ENCODE results near the gene RPL5. TPM values are rescaled to one million over a fixed set of nuclear protein-coding genes. Genes with fewer than 3 reads are reported as not detected.
A peak's percentile ranks its signal among the peaks of the same experiment; 100 is the strongest.

The RPL5 gene
- total RNA-seq, 1 experiment from 2014 or later = 1,607 TPM

GRCh38 chr1:92826792-92827191 lies 5.0 kb upstream of the RPL5 start:
- Mint-ChIP-seq H3K4me3 (ENCODE audit: unreplicated experiment) (no peak overlapping the region), H3K4me1 (ENCODE audit: insufficient read depth, unreplicated experiment) (no peaks in the 10 kb centered on the region), H3K36me3 (ENCODE audit: insufficient read depth, unreplicated experiment) (peaks cover 3% of the 10 kb centered on the region), H3K27me3 (ENCODE audit: insufficient read depth, unreplicated experiment) (no peaks in the 10 kb centered on the region), H3K27ac (ENCODE audit: low read depth, unreplicated experiment) (no peak overlapping the region), H3K9me3 (ENCODE audit: unreplicated experiment) (no peaks in the 10 kb centered on the region)
- POLR2A ChIA-PET = no interaction called here
- intact Hi-C loops (cut with micrococcal nuclease) = no loop called here
- no peak for DNase-seq (ENCODE audit: unreplicated experiment)
- CTCF ChIA-PET = interaction anchor here (0.8 kb wide), 1 partner anchor 79 kb away, joined by 3 read pairs; no protein-coding TSS in a partner anchor
- BruUV-seq (replicated peaks) = no TSS peak
- TF ChIP-seq CTCF (IDR thresholded peaks at IDR 0.05; ENCODE audit: unreplicated experiment) = no peak

- H3K4me1 Mint-ChIP-seq (ENCODE audit: insufficient read depth, unreplicated experiment) = peaks cover 28% of the 10 kb centered on the region
- TSS peak; percentile 75 for BruUV-seq (replicated peaks)
- intact Hi-C loops (cut with micrococcal nuclease) = loop anchor here (10.0 kb wide), 1 partner anchor 527 kb away; no protein-coding TSS in a partner anchor
- POLR2A ChIA-PET = interaction anchor here (0.6 to 3.1 kb wide), 21 partner anchors 11 to 879 kb away, joined by 3 to 45 read pairs (median 5); partner anchors contain the start of genes DIPK1A and EVI5
- no peak for TF ChIP-seq CTCF (IDR thresholded peaks at IDR 0.05; ENCODE audit: unreplicated experiment)
- peaks cover 48% of the 10 kb centered on the region for H3K36me3 Mint-ChIP-seq (ENCODE audit: insufficient read depth, unreplicated experiment)
- no peaks in the 10 kb centered on the region for H3K27me3 Mint-ChIP-seq (ENCODE audit: insufficient read depth, unreplicated experiment)
- H3K27ac Mint-ChIP-seq (ENCODE audit: low read depth, unreplicated experiment) = peak overlapping the region; percentile 100
- no peak for DNase-seq (ENCODE audit: unreplicated experiment)
- peak overlapping the region; percentile 95 for H3K4me3 Mint-ChIP-seq (ENCODE audit: unreplicated experiment)
- no peaks in the 10 kb centered on the region for H3K9me3 Mint-ChIP-seq (ENCODE audit: unreplicated experiment)
- CTCF ChIA-PET = interaction anchor here (0.6 to 3.5 kb wide), 16 partner anchors 8 to 1952 kb away, joined by 3 to 22 read pairs (median 4); no protein-coding TSS in a partner anchor
Measured at GRCh38 chr1:92831368-92831761, 475 bp upstream of the RPL5 start.

GRCh38 chr1:92832537-92833114 lies 786 bp downstream of the RPL5 start:
- Mint-ChIP-seq H3K4me1 (ENCODE audit: insufficient read depth, unreplicated experiment) (peaks cover 34% of the 10 kb centered on the region), H3K9me3 (ENCODE audit: unreplicated experiment) (no peaks in the 10 kb centered on the region), H3K4me3 (ENCODE audit: unreplicated experiment) (peak overlapping the region; percentile 95), H3K27me3 (ENCODE audit: insufficient read depth, unreplicated experiment) (no peaks in the 10 kb centered on the region), H3K36me3 (ENCODE audit: insufficient read depth, unreplicated experiment) (peaks cover 61% of the 10 kb centered on the region), H3K27ac (ENCODE audit: low read depth, unreplicated experiment) (peak overlapping the region; percentile 100)
- intact Hi-C loops (cut with micrococcal nuclease) = loop anchor here (10.0 kb wide), 1 partner anchor 528 kb away; no protein-coding TSS in a partner anchor
- ChIA-PET CTCF (interaction anchor here (0.5 to 3.5 kb wide), 11 partner anchors 8 to 525 kb away, joined by 3 to 22 read pairs (median 4); no protein-coding TSS in a partner anchor), POLR2A (interaction anchor here (0.5 to 3.1 kb wide), 24 partner anchors 9 to 1545 kb away, joined by 3 to 45 read pairs (median 4); partner anchors contain the start of genes DIPK1A, EVI5 and MTF2)
- TSS peak; percentile 45 for BruUV-seq (replicated peaks)
- no peak for TF ChIP-seq CTCF (IDR thresholded peaks at IDR 0.05; ENCODE audit: unreplicated experiment)
- DNase-seq (ENCODE audit: unreplicated experiment) = no peak

GRCh38 chr1:92833840-92834239 lies 2.0 kb downstream of the RPL5 start:
- BruUV-seq (replicated peaks) = no TSS peak
- no peaks in the 10 kb centered on the region for H3K9me3 Mint-ChIP-seq (ENCODE audit: unreplicated experiment)
- no peaks in the 10 kb centered on the region for H3K27me3 Mint-ChIP-seq (ENCODE audit: insufficient read depth, unreplicated experiment)
- peaks cover 73% of the 10 kb centered on the region for H3K36me3 Mint-ChIP-seq (ENCODE audit: insufficient read depth, unreplicated experiment)
- DNase-seq (ENCODE audit: unreplicated experiment) = no peak
- ChIA-PET POLR2A (interaction anchor here (0.6 to 1.7 kb wide), 3 partner anchors 14 to 342 kb away, joined by 3 to 6 read pairs (median 5); partner anchors contain the start of gene DIPK1A), CTCF (interaction anchor here (0.6 kb wide), 1 partner anchor 50 kb away, joined by 3 read pairs; no protein-coding TSS in a partner anchor)
- peaks cover 45% of the 10 kb centered on the region for H3K4me1 Mint-ChIP-seq (ENCODE audit: insufficient read depth, unreplicated experiment)
- TF ChIP-seq CTCF (IDR thresholded peaks at IDR 0.05; ENCODE audit: unreplicated experiment) = no peak
- intact Hi-C loops (cut with micrococcal nuclease) = loop anchor here (10.0 kb wide), 1 partner anchor 529 kb away; no protein-coding TSS in a partner anchor
- H3K4me3 Mint-ChIP-seq (ENCODE audit: unreplicated experiment) = peak overlapping the region; percentile 95
- peak overlapping the region; percentile 100 for H3K27ac Mint-ChIP-seq (ENCODE audit: low read depth, unreplicated experiment)

Measured in MCF 10A (cell line).